Heart right ventricle (tissue), 16 donors: ENCODE results near the gene FGD4. TPM values are rescaled to one million over a fixed set of nuclear protein-coding genes. Genes with fewer than 3 reads are reported as not detected.

Source experiments
- ATAC-seq, 8 donors: fragments of 200-7000 bp; cut with Tn5 transposase; one replicate each; pipeline ENCODE4 v1.9.1; 2020; ENCODE audit warnings: mild to moderate bottlenecking in 8 of 8, moderate library complexity in 8 of 8, moderate number of reproducible peaks in 1 of 8
- DNase-seq, 2 donors: peaks; one replicate each; pipeline ENCODE4 v3.0.0-alpha.2; 2020
- H3K27ac ChIP-seq, 10 donors: fragments of 200-600 bp; sonication (generic) in 2 of 10; one replicate each; pipeline versions ENCODE4 v1.5.0 to v1.8.0; 2020 to 2022; ENCODE audit warnings: mild to moderate bottlenecking in 3 of 10
- H3K27me3 ChIP-seq, 7 donors: fragments of 200-600 bp; one replicate each; pipeline ENCODE4 v1.8.0; 2021 to 2022; ENCODE audit warnings: mild to moderate bottlenecking in 2 of 7
- H3K36me3 ChIP-seq, 9 donors: fragments of 200-600 bp; sonication (generic) in 1 of 9; one replicate each; pipeline versions ENCODE4 v1.5.0 to v1.8.0; 2020 to 2022; ENCODE audit warnings: mild to moderate bottlenecking in 2 of 9
- H3K4me1 ChIP-seq, 9 donors: fragments of 200-600 bp; sonication (generic) in 1 of 9; one replicate each; pipeline versions ENCODE4 v1.5.0 to v1.8.0; 2020 to 2022; ENCODE audit warnings: mild to moderate bottlenecking in 4 of 9
- H3K4me3 ChIP-seq, 10 donors: fragments of 200-600 bp; sonication (generic) in 2 of 10; one replicate each; pipeline versions ENCODE4 v1.5.0 to v1.8.0; 2020 to 2022; ENCODE audit warnings: mild to moderate bottlenecking in 7 of 10, moderate library complexity in 2 of 10
- H3K9me3 ChIP-seq, 11 donors: fragments of 200-600 bp in 10 of 11; sonication (generic) in 2 of 11; one replicate each; pipeline versions ENCODE4 v1.5.0 to v1.8.0; 2013 to 2022; ENCODE audit warnings: mild to moderate bottlenecking in 2 of 11, control low read depth in 1 of 11, moderate library complexity in 1 of 11
- CTCF ChIP-seq, 9 donors: fragments of 200-600 bp; sonication (generic) in 2 of 9; IDR thresholded peaks; one replicate each; pipeline versions ENCODE4 v1.5.0 to v1.8.0; 2021 to 2022; ENCODE audit warnings: antibody characterized with exemption in 9 of 9, mild to moderate bottlenecking in 5 of 9, moderate library complexity in 1 of 9
- WGBS, 2 donors: extraction: QIAGEN DNeasy Blood & Tissue Kit; methylation state at CpG; one replicate each; pipeline ENCODE4 v1.1.7; 2013; ENCODE audit warnings: inconsistent platforms in 1 of 2; 5-methylcytosine and 5-hydroxymethylcytosine counted together
- intact Hi-C, 10 donors: fragments of 100-400 bp; cut with DNase I; formaldehyde crosslinking; loops; one replicate each; pipeline versions ENCODE4 v1.11.1 to v1.14.2; 2022
- polyA plus RNA-seq, 2 donors: library from polyadenylated mRNA; stranded (reverse); fragments of 200-250 nt; gene quantifications; one replicate each; pipeline ENCODE4 v1.2.3, GENCODE V29; 2013
- total RNA-seq, 10 donors: library from RNA; stranded (reverse); fragmentation: NEBNext Ultra II Directional in 3 of 10; extraction: Animal tissue kit (Norgen Biotek cat#: 25700) in 3 of 10; gene quantifications; one replicate each; pipeline versions ENCODE4 v1.2.1 to v1.2.4, GENCODE V29; 2021 to 2023
- donor health status: Arrhythmogenic right ventricular cardiomyopathy.
- donor health status: ischemic (EF 13 %, LVEDD 7.1; RV severe dilation, severe dysfunction).
- donor health status: healthy with polysubstance abuse.
- donor health status: DM: no; HTN: yes; CAD: no.
- donor health status: DM: no; HTN: no; CAD: no.
- donor health status: ischemic (EF 25% LVEDD 6.9; RV normal size, moderate dysfunction).
- donor health status: ischemic (EF 25% LVEDD 5.7; RV mildly dilated, moderate dysfunction).
- donor health status: healthy.
- donor health status: DM: yes; HTN: yes; CAD: no.
- donor health status: Ischemic cardiomyopathy.
- donor health status: ischemic (EF 35%, LVEDD 5.7; RV mildly dilated, moderate dysfunction).
- donor health status: nonischemic (EF 11% LVEDD 7.7; RV severe dilation, severe dysfunction).
- donor health status: DM: yes; HTN: yes; CAD: no.
- donor health status: PGD.
- donor health status: ischemic (EF 29% LVEDD 5.4; RV normal size, mild dysfunction).
- donor health status: nonischemic (EF 23%, LVEDD 6.1; RV moderate dilation, normal function).

Gene FGD4
- total and polyA plus RNA-seq, 12 donors = 2.6 to 36.9 (median 25.5) TPM

- DNase-seq = no peak
- H3K27ac ChIP-seq = peak overlapping the region in 5 of 10 donors; percentile 60 to 83 (median 74)
Observed at GRCh38 chr12:32466986-32467711, 67.8 kb downstream of the FGD4 start.

GRCh38 chr12:32467959-32468863 is 68.9 kb downstream of the FGD4 start:
- H3K36me3 ChIP-seq = no peaks in the 10 kb centered on the region
- no peaks in the 10 kb centered on the region for H3K9me3 ChIP-seq
- H3K27me3 ChIP-seq = no peaks in the 10 kb centered on the region
- DNase-seq (peak in 1 of 2 donors; percentile 25), ATAC-seq (peak; percentile 34 to 82 (median 58))
- 41 to 54% methylated on average over 10 of the region's 10 CpGs for WGBS, 2 donors
- TF ChIP-seq CTCF (IDR thresholded peaks at IDR 0.05) = no peak
- no peak overlapping the region for H3K4me3 ChIP-seq
- intact Hi-C loops = loop anchor here in 1 of 10 donors (10.0 kb wide), 1 partner anchor 77 kb away; no protein-coding TSS in a partner anchor
- peak overlapping the region in 9 of 10 donors; percentile 28 to 83 (median 68) for H3K27ac ChIP-seq
- peaks cover 5 to 28% (median 14%) of the 10 kb centered on the region in 9 donors for H3K4me1 ChIP-seq

More at GRCh38 chr12:32466986-32467711, 67.8 kb downstream of the FGD4 start:
- H3K36me3 ChIP-seq = no peaks in the 10 kb centered on the region
- no peaks in the 10 kb centered on the region for H3K9me3 ChIP-seq
- TF ChIP-seq CTCF (IDR thresholded peaks at IDR 0.05) = no peak
- H3K27me3 ChIP-seq = no peaks in the 10 kb centered on the region
- H3K4me1 ChIP-seq = peaks cover 5 to 37% (median 14%) of the 10 kb centered on the region in 9 donors
- H3K4me3 ChIP-seq = no peak overlapping the region
- intact Hi-C loops = loop anchor here in 1 of 10 donors (10.0 kb wide), 1 partner anchor 78 kb away; no protein-coding TSS in a partner anchor
- ATAC-seq = no peak
- WGBS, 2 donors = 63 to 64% methylated on average over 2 of the region's 2 CpGs

GRCh38 chr12:32470936-32471470 is 71.6 kb downstream of the FGD4 start:
- DNase-seq (no peak), ATAC-seq (no peak)
- peaks cover 0 to 7% (median 0%) of the 10 kb centered on the region in 9 donors for H3K36me3 ChIP-seq
- 88 to 90% methylated on average over 3 of the region's 3 CpGs for WGBS, 2 donors
- no peak for TF ChIP-seq CTCF (IDR thresholded peaks at IDR 0.05)
- H3K27ac ChIP-seq = no peak overlapping the region
- no peaks in the 10 kb centered on the region for H3K27me3 ChIP-seq
- H3K4me1 ChIP-seq = peaks cover 5 to 21% (median 14%) of the 10 kb centered on the region in 9 donors
- H3K4me3 ChIP-seq = no peak overlapping the region
- H3K9me3 ChIP-seq = no peaks in the 10 kb centered on the region
- intact Hi-C loops = no loop called here

- intact Hi-C loops = no loop called here
- Histone ChIP-seq H3K27me3 (no peaks in the 10 kb centered on the region), H3K27ac (no peak overlapping the region), H3K36me3 (peaks cover 0 to 7% (median 0%) of the 10 kb centered on the region in 9 donors), H3K9me3 (no peaks in the 10 kb centered on the region), H3K4me1 (peaks cover 5 to 26% (median 19%) of the 10 kb centered on the region in 9 donors), H3K4me3 (no peak overlapping the region)
- no peak for ATAC-seq
- no peak for TF ChIP-seq CTCF (IDR thresholded peaks at IDR 0.05)
- DNase-seq = no peak
- 96 to 100% methylated on average over 1 of the region's 1 CpG for WGBS, 2 donors
Observed at GRCh38 chr12:32471591-32472001, 72.2 kb downstream of the FGD4 start.
